ENCODE results near the gene DDX43. TPM values are rescaled to one million over a fixed set of nuclear protein-coding genes. Genes with fewer than 3 reads are reported as not detected.

DDX43 gene
- total and polyA plus RNA-seq, 7 experiments from 2014 or later, result 0.29 to 2.4 (median 0.43) TPM; not detected in 1

- Mint-ChIP-seq H3K27me3 (peaks cover 0 to 6% (median 0%) of the 10 kb centered on the region in 5 donors), H3K27ac (no peak overlapping the region), H3K4me1 (peaks cover 0 to 18% (median 0%) of the 10 kb centered on the region in 7 donors), H3K9me3 (peaks cover 0 to 4% (median 0%) of the 10 kb centered on the region in 11 donors), H3K36me3 (peaks cover 0 to 13% (median 0%) of the 10 kb centered on the region in 5 donors), H3K4me3 (no peak overlapping the region)
- Histone ChIP-seq H3K27ac (ENCODE audit: low read depth, low read length) (no peak overlapping the region), H3K4me1 (ENCODE audit: control insufficient read depth in 2 of 2, insufficient read depth in 2 of 2, low read length in 2 of 2) (peaks cover 0 to 5% of the 10 kb centered on the region in 2 donors), H3K36me3 (ENCODE audit: control insufficient read depth in 2 of 3, insufficient read depth in 3 of 3, low read length in 3 of 3) (no peaks in the 10 kb centered on the region), H3K4me3 (ENCODE audit: low read length) (no peak overlapping the region), H3K27me3 (ENCODE audit: control insufficient read depth in 2 of 2, insufficient read depth in 2 of 2, low read length in 2 of 2) (no peaks in the 10 kb centered on the region), H3K9me3 (ENCODE audit: control insufficient read depth in 2 of 3, low read length in 3 of 3) (no peaks in the 10 kb centered on the region)
- no peak for DNase-seq
- intact Hi-C loops (cut with micrococcal nuclease), result no loop called here
- CTCF ChIA-PET, result no interaction called here
- POLR2A ChIA-PET, result no interaction called here
- no peak for ATAC-seq
Measured at GRCh38 chr6:73395875-73396274, 1.2 kb downstream of the DDX43 start.

GRCh38 chr6:73400656-73401055, 6.0 kb downstream of the DDX43 start:
- Histone ChIP-seq H3K4me3 (ENCODE audit: low read length) (no peak overlapping the region), H3K4me1 (ENCODE audit: control insufficient read depth in 2 of 2, insufficient read depth in 2 of 2, low read length in 2 of 2) (no peaks in the 10 kb centered on the region), H3K9me3 (ENCODE audit: control insufficient read depth in 2 of 3, low read length in 3 of 3) (no peaks in the 10 kb centered on the region), H3K27me3 (ENCODE audit: control insufficient read depth in 2 of 2, insufficient read depth in 2 of 2, low read length in 2 of 2) (no peaks in the 10 kb centered on the region), H3K36me3 (ENCODE audit: control insufficient read depth in 2 of 3, insufficient read depth in 3 of 3, low read length in 3 of 3) (no peaks in the 10 kb centered on the region), H3K27ac (ENCODE audit: low read depth, low read length) (no peak overlapping the region)
- Mint-ChIP-seq H3K9me3 (no peaks in the 10 kb centered on the region), H3K27me3 (no peaks in the 10 kb centered on the region), H3K4me3 (no peak overlapping the region), H3K27ac (no peak overlapping the region), H3K36me3 (peaks cover 0 to 1% (median 0%) of the 10 kb centered on the region in 5 donors), H3K4me1 (no peaks in the 10 kb centered on the region)
- DNase-seq, result no peak
- ChIA-PET CTCF (no interaction called here), POLR2A (no interaction called here)
- no peak for ATAC-seq
- intact Hi-C loops (cut with micrococcal nuclease), result no loop called here

GRCh38 chr6:73409395-73409794, 14.8 kb downstream of the DDX43 start:
- no peak overlapping the region for H3K27ac Mint-ChIP-seq
- peaks cover 0 to 4% (median 0%) of the 10 kb centered on the region in 5 donors for H3K27me3 Mint-ChIP-seq
- H3K4me1 Mint-ChIP-seq, result no peaks in the 10 kb centered on the region
- Histone ChIP-seq H3K36me3 (ENCODE audit: control insufficient read depth in 2 of 3, insufficient read depth in 3 of 3, low read length in 3 of 3) (no peaks in the 10 kb centered on the region), H3K9me3 (ENCODE audit: control insufficient read depth in 2 of 3, low read length in 3 of 3) (no peaks in the 10 kb centered on the region), H3K27me3 (ENCODE audit: control insufficient read depth in 2 of 2, insufficient read depth in 2 of 2, low read length in 2 of 2) (no peaks in the 10 kb centered on the region), H3K4me3 (ENCODE audit: low read length) (no peak overlapping the region), H3K27ac (ENCODE audit: low read depth, low read length) (no peak overlapping the region), H3K4me1 (ENCODE audit: control insufficient read depth in 2 of 2, insufficient read depth in 2 of 2, low read length in 2 of 2) (no peaks in the 10 kb centered on the region)
- ChIA-PET POLR2A (no interaction called here), CTCF (no interaction called here)
- ATAC-seq (no peak), DNase-seq (no peak)
- H3K9me3 Mint-ChIP-seq, result peaks cover 0 to 1% (median 0%) of the 10 kb centered on the region in 11 donors
- H3K36me3 Mint-ChIP-seq, result peaks cover 0 to 10% (median 0%) of the 10 kb centered on the region in 5 donors
- intact Hi-C loops (cut with micrococcal nuclease), result no loop called here
- H3K4me3 Mint-ChIP-seq, result no peak overlapping the region

- Mint-ChIP-seq H3K4me1 (peaks cover 0 to 4% (median 0%) of the 10 kb centered on the region in 7 donors), H3K27me3 (no peaks in the 10 kb centered on the region), H3K4me3 (no peak overlapping the region), H3K27ac (no peak overlapping the region), H3K9me3 (peaks cover 0 to 1% (median 0%) of the 10 kb centered on the region in 11 donors), H3K36me3 (peaks cover 0 to 25% (median 4%) of the 10 kb centered on the region in 5 donors)
- ATAC-seq (no peak), DNase-seq (no peak)
- no peaks in the 10 kb centered on the region for H3K9me3 ChIP-seq (ENCODE audit: control insufficient read depth in 2 of 3, low read length in 3 of 3)
- no peaks in the 10 kb centered on the region for H3K36me3 ChIP-seq (ENCODE audit: control insufficient read depth in 2 of 3, insufficient read depth in 3 of 3, low read length in 3 of 3)
- ChIA-PET POLR2A (no interaction called here), CTCF (no interaction called here)
- intact Hi-C loops (cut with micrococcal nuclease), result no loop called here
- H3K4me3 ChIP-seq (ENCODE audit: low read length), result no peak overlapping the region
- no peaks in the 10 kb centered on the region for H3K4me1 ChIP-seq (ENCODE audit: control insufficient read depth in 2 of 2, insufficient read depth in 2 of 2, low read length in 2 of 2)
- no peaks in the 10 kb centered on the region for H3K27me3 ChIP-seq (ENCODE audit: control insufficient read depth in 2 of 2, insufficient read depth in 2 of 2, low read length in 2 of 2)
- H3K27ac ChIP-seq (ENCODE audit: low read depth, low read length), result no peak overlapping the region
Measured at GRCh38 chr6:73413102-73413501, 18.5 kb downstream of the DDX43 start.

GRCh38 chr6:73418081-73418741, 23.6 kb downstream of the DDX43 start:
- intact Hi-C loops (cut with micrococcal nuclease), result no loop called here
- H3K4me3 ChIP-seq (ENCODE audit: low read length), result no peak overlapping the region
- DNase-seq (no peak), ATAC-seq (no peak)
- H3K9me3 ChIP-seq (ENCODE audit: control insufficient read depth in 2 of 3, low read length in 3 of 3), result no peaks in the 10 kb centered on the region
- no peaks in the 10 kb centered on the region for H3K27me3 Mint-ChIP-seq
- POLR2A ChIA-PET, result no interaction called here
- peak overlapping the region in 3 of 9 donors; percentile 4 to 89 (median 55) for H3K27ac Mint-ChIP-seq
- H3K9me3 Mint-ChIP-seq, result peaks cover 0 to 3% (median 0%) of the 10 kb centered on the region in 11 donors
- no peaks in the 10 kb centered on the region for H3K36me3 ChIP-seq (ENCODE audit: control insufficient read depth in 2 of 3, insufficient read depth in 3 of 3, low read length in 3 of 3)
- no peak overlapping the region for H3K27ac ChIP-seq (ENCODE audit: low read depth, low read length)
- H3K4me1 Mint-ChIP-seq, result peaks cover 4 to 24% (median 14%) of the 10 kb centered on the region in 7 donors
- no peaks in the 10 kb centered on the region for H3K27me3 ChIP-seq (ENCODE audit: control insufficient read depth in 2 of 2, insufficient read depth in 2 of 2, low read length in 2 of 2)
- peaks cover 10 to 18% of the 10 kb centered on the region in 2 donors for H3K4me1 ChIP-seq (ENCODE audit: control insufficient read depth in 2 of 2, insufficient read depth in 2 of 2, low read length in 2 of 2)
- no peak overlapping the region for H3K4me3 Mint-ChIP-seq
- peaks cover 0 to 39% (median 7%) of the 10 kb centered on the region in 5 donors for H3K36me3 Mint-ChIP-seq
- CTCF ChIA-PET, result no interaction called here

- H3K4me3 ChIP-seq (ENCODE audit: low read length), result no peak overlapping the region
- H3K4me1 Mint-ChIP-seq, result peaks cover 7 to 31% (median 14%) of the 10 kb centered on the region in 7 donors
- no peaks in the 10 kb centered on the region for H3K36me3 ChIP-seq (ENCODE audit: control insufficient read depth in 2 of 3, insufficient read depth in 3 of 3, low read length in 3 of 3)
- H3K27me3 Mint-ChIP-seq, result no peaks in the 10 kb centered on the region
- H3K27me3 ChIP-seq (ENCODE audit: control insufficient read depth in 2 of 2, insufficient read depth in 2 of 2, low read length in 2 of 2), result no peaks in the 10 kb centered on the region
- H3K4me1 ChIP-seq (ENCODE audit: control insufficient read depth in 2 of 2, insufficient read depth in 2 of 2, low read length in 2 of 2), result peaks cover 10 to 24% of the 10 kb centered on the region in 2 donors
- H3K27ac Mint-ChIP-seq, result peak overlapping the region in 8 of 9 donors; percentile 81 to 91 (median 88)
- no peak for DNase-seq
- ATAC-seq, result no peak
- H3K27ac ChIP-seq (ENCODE audit: low read depth, low read length), result no peak overlapping the region
- H3K9me3 Mint-ChIP-seq, result peaks cover 0 to 3% (median 0%) of the 10 kb centered on the region in 11 donors
- intact Hi-C loops (cut with micrococcal nuclease), result no loop called here
- peaks cover 0 to 32% (median 11%) of the 10 kb centered on the region in 5 donors for H3K36me3 Mint-ChIP-seq
- no peaks in the 10 kb centered on the region for H3K9me3 ChIP-seq (ENCODE audit: control insufficient read depth in 2 of 3, low read length in 3 of 3)
- CTCF ChIA-PET, result no interaction called here
- peak overlapping the region in 2 of 10 donors; percentile 50 to 74 for H3K4me3 Mint-ChIP-seq
- POLR2A ChIA-PET, result interaction anchor here (0.7 kb wide), 1 partner anchor 50 kb away, joined by 3 read pairs; no protein-coding TSS in a partner anchor
Measured at GRCh38 chr6:73421534-73421933, 26.9 kb downstream of the DDX43 start.

- CTCF ChIA-PET, result no interaction called here
- H3K27ac Mint-ChIP-seq, result no peak overlapping the region
- POLR2A ChIA-PET, result no interaction called here
- H3K36me3 Mint-ChIP-seq, result peaks cover 0 to 24% (median 20%) of the 10 kb centered on the region in 5 donors
- ATAC-seq (no peak), DNase-seq (no peak)
- Histone ChIP-seq H3K27ac (ENCODE audit: low read depth, low read length) (no peak overlapping the region), H3K4me1 (ENCODE audit: control insufficient read depth in 2 of 2, insufficient read depth in 2 of 2, low read length in 2 of 2) (no peaks in the 10 kb centered on the region), H3K27me3 (ENCODE audit: control insufficient read depth in 2 of 2, insufficient read depth in 2 of 2, low read length in 2 of 2) (no peaks in the 10 kb centered on the region), H3K36me3 (ENCODE audit: control insufficient read depth in 2 of 3, insufficient read depth in 3 of 3, low read length in 3 of 3) (peaks cover 0 to 12% (median 3%) of the 10 kb centered on the region in 3 experiments), H3K4me3 (ENCODE audit: low read length) (no peak overlapping the region), H3K9me3 (ENCODE audit: control insufficient read depth in 2 of 3, low read length in 3 of 3) (no peaks in the 10 kb centered on the region)
- H3K4me3 Mint-ChIP-seq, result no peak overlapping the region
- H3K4me1 Mint-ChIP-seq, result peaks cover 0 to 36% (median 0%) of the 10 kb centered on the region in 7 donors
- no peaks in the 10 kb centered on the region for H3K27me3 Mint-ChIP-seq
- intact Hi-C loops (cut with micrococcal nuclease), result no loop called here
- H3K9me3 Mint-ChIP-seq, result no peaks in the 10 kb centered on the region
Measured at GRCh38 chr6:73435236-73435635, 40.6 kb downstream of the DDX43 start.
